ENCODE results near the gene ATXN10.

GRCh38 chr22:45870011-45870410, 198.4 kb downstream of the ATXN10 start:
- TF ChIP-seq, protein P1, sequence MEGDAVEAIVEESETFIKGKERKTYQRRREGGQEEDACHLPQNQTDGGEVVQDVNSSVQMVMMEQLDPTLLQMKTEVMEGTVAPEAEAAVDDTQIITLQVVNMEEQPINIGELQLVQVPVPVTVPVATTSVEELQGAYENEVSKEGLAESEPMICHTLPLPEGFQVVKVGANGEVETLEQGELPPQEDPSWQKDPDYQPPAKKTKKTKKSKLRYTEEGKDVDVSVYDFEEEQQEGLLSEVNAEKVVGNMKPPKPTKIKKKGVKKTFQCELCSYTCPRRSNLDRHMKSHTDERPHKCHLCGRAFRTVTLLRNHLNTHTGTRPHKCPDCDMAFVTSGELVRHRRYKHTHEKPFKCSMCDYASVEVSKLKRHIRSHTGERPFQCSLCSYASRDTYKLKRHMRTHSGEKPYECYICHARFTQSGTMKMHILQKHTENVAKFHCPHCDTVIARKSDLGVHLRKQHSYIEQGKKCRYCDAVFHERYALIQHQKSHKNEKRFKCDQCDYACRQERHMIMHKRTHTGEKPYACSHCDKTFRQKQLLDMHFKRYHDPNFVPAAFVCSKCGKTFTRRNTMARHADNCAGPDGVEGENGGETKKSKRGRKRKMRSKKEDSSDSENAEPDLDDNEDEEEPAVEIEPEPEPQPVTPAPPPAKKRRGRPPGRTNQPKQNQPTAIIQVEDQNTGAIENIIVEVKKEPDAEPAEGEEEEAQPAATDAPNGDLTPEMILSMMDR (IDR thresholded peaks at IDR 0.05; ENCODE audit: control extremely low read depth in 1 of 3, insufficient read depth in 1 of 3, low read depth in 1 of 3, low read length in 3 of 3) = no peak
- no peak for TF ChIP-seq GABPA (IDR thresholded peaks at IDR 0.05; ENCODE audit: borderline replicate concordance, insufficient read depth, low read length)
- TF ChIP-seq KDM1A (IDR thresholded peaks at IDR 0.05; ENCODE audit: borderline replicate concordance, low read length) = no peak
- no peak for TF ChIP-seq POLR2AphosphoS5 (IDR thresholded peaks at IDR 0.05; ENCODE audit: low read depth, low read length)
- TF ChIP-seq RFX5 (IDR thresholded peaks at IDR 0.05; ENCODE audit: borderline replicate concordance, low read depth, low read length) = no peak
- no peak for TF ChIP-seq EGR1 (IDR thresholded peaks at IDR 0.05; ENCODE audit: borderline replicate concordance, low read depth, low read length)
- no peak for TF ChIP-seq EP300 (IDR thresholded peaks at IDR 0.05; ENCODE audit: borderline replicate concordance in 1 of 2, low read depth in 2 of 2, low read length in 2 of 2)
- no peak for TF ChIP-seq ZNF274 (IDR thresholded peaks at IDR 0.05; ENCODE audit: borderline replicate concordance, extremely low read depth, low read length)
- TF ChIP-seq EZH2 (IDR thresholded peaks at IDR 0.05; ENCODE audit: low read depth, low read length, severe bottlenecking) = no peak

All from H1 (cell line).